ENCODE measurements around the gene TCF4. TPM values are rescaled to one million over a fixed set of nuclear protein-coding genes. Genes with fewer than 3 reads are reported as not detected.

TCF4 gene
- total RNA-seq, 1 donor from 2014 or later: 115 TPM

- H2AFZ ChIP-seq (ENCODE audit: low read depth, low read length): no peak overlapping the region
- DNase-seq (ENCODE audit: low read depth) (no peak), FAIRE-seq (no peak)
- H3K27me3 ChIP-seq (ENCODE audit: insufficient read depth, low read length): no peaks in the 10 kb centered on the region
- Mint-ChIP-seq H3K4me1 (ENCODE audit: low read depth, unreplicated experiment) (peaks cover 46% of the 10 kb centered on the region), H3K27ac (ENCODE audit: unreplicated experiment) (peak overlapping the region; percentile 4), H3K27me3 (ENCODE audit: low read depth, unreplicated experiment) (no peaks in the 10 kb centered on the region), H3K4me3 (ENCODE audit: unreplicated experiment) (no peak overlapping the region), H3K36me3 (ENCODE audit: low read depth, unreplicated experiment) (peaks cover 20% of the 10 kb centered on the region), H3K9me3 (ENCODE audit: unreplicated experiment) (no peaks in the 10 kb centered on the region)
- H3K36me3 ChIP-seq (ENCODE audit: insufficient read depth, low read length): no peaks in the 10 kb centered on the region
- H3K27ac ChIP-seq (ENCODE audit: low read depth, low read length): no peak overlapping the region
- no peak overlapping the region for H3K4me3 ChIP-seq (ENCODE audit: insufficient read depth, low read depth, low read length)
- peaks cover 8% of the 10 kb centered on the region for H4K20me1 ChIP-seq (ENCODE audit: insufficient read depth, low read length)
- H3K4me1 ChIP-seq (ENCODE audit: insufficient read depth, low read length): peaks cover 43% of the 10 kb centered on the region
- no peak overlapping the region for H3K4me2 ChIP-seq (ENCODE audit: low read length)
- H3K79me2 ChIP-seq (ENCODE audit: insufficient read depth, low read length): no peaks in the 10 kb centered on the region
- no peaks in the 10 kb centered on the region for H3K9me3 ChIP-seq (ENCODE audit: insufficient read depth, low read depth, low read length)
- no peak overlapping the region for H3K9ac ChIP-seq (ENCODE audit: low read length)
- no peak for TF ChIP-seq CTCF (IDR thresholded peaks at IDR 0.05; ENCODE audit: insufficient read depth, low read depth, low read length)
- no peak for TF ChIP-seq EZH2 (IDR thresholded peaks at IDR 0.05; ENCODE audit: insufficient read depth, low read length)
These were observed 341.0 kb downstream of the TCF4 start for GRCh38 chr18:55247032-55247431.

- H3K27me3 ChIP-seq (ENCODE audit: insufficient read depth, low read length): no peaks in the 10 kb centered on the region
- no peaks in the 10 kb centered on the region for H3K9me3 ChIP-seq (ENCODE audit: insufficient read depth, low read depth, low read length)
- H3K9ac ChIP-seq (ENCODE audit: low read length): no peak overlapping the region
- peaks cover 8% of the 10 kb centered on the region for H4K20me1 ChIP-seq (ENCODE audit: insufficient read depth, low read length)
- peaks cover 17% of the 10 kb centered on the region for H3K36me3 Mint-ChIP-seq (ENCODE audit: low read depth, unreplicated experiment)
- TF ChIP-seq CTCF (IDR thresholded peaks at IDR 0.05; ENCODE audit: insufficient read depth, low read depth, low read length) (no peak), EZH2 (IDR thresholded peaks at IDR 0.05; ENCODE audit: insufficient read depth, low read length) (no peak)
- H3K27me3 Mint-ChIP-seq (ENCODE audit: low read depth, unreplicated experiment): no peaks in the 10 kb centered on the region
- no peak overlapping the region for H3K27ac ChIP-seq (ENCODE audit: low read depth, low read length)
- H3K36me3 ChIP-seq (ENCODE audit: insufficient read depth, low read length): no peaks in the 10 kb centered on the region
- no peak overlapping the region for H3K27ac Mint-ChIP-seq (ENCODE audit: unreplicated experiment)
- DNase-seq (ENCODE audit: low read depth): no peak
- no peak overlapping the region for H3K4me3 ChIP-seq (ENCODE audit: insufficient read depth, low read depth, low read length)
- no peak overlapping the region for H3K4me3 Mint-ChIP-seq (ENCODE audit: unreplicated experiment)
- no peak overlapping the region for H2AFZ ChIP-seq (ENCODE audit: low read depth, low read length)
- H3K4me2 ChIP-seq (ENCODE audit: low read length): no peak overlapping the region
- peaks cover 39% of the 10 kb centered on the region for H3K4me1 Mint-ChIP-seq (ENCODE audit: low read depth, unreplicated experiment)
- H3K79me2 ChIP-seq (ENCODE audit: insufficient read depth, low read length): no peaks in the 10 kb centered on the region
- H3K9me3 Mint-ChIP-seq (ENCODE audit: unreplicated experiment): no peaks in the 10 kb centered on the region
- FAIRE-seq: no peak
- H3K4me1 ChIP-seq (ENCODE audit: insufficient read depth, low read length): peaks cover 36% of the 10 kb centered on the region
These were observed 341.7 kb downstream of the TCF4 start for GRCh38 chr18:55246278-55246677.

GRCh38 chr18:55245211-55245614, 342.8 kb downstream of the TCF4 start:
- Histone ChIP-seq H3K4me3 (ENCODE audit: insufficient read depth, low read depth, low read length) (no peak overlapping the region), H3K79me2 (ENCODE audit: insufficient read depth, low read length) (no peaks in the 10 kb centered on the region), H4K20me1 (ENCODE audit: insufficient read depth, low read length) (peaks cover 8% of the 10 kb centered on the region), H2AFZ (ENCODE audit: low read depth, low read length) (no peak overlapping the region), H3K9me3 (ENCODE audit: insufficient read depth, low read depth, low read length) (no peaks in the 10 kb centered on the region), H3K9ac (ENCODE audit: low read length) (no peak overlapping the region), H3K27ac (ENCODE audit: low read depth, low read length) (no peak overlapping the region), H3K36me3 (ENCODE audit: insufficient read depth, low read length) (no peaks in the 10 kb centered on the region), H3K4me2 (ENCODE audit: low read length) (no peak overlapping the region), H3K27me3 (ENCODE audit: insufficient read depth, low read length) (no peaks in the 10 kb centered on the region), H3K4me1 (ENCODE audit: insufficient read depth, low read length) (peaks cover 27% of the 10 kb centered on the region)
- Mint-ChIP-seq H3K27me3 (ENCODE audit: low read depth, unreplicated experiment) (no peaks in the 10 kb centered on the region), H3K4me3 (ENCODE audit: unreplicated experiment) (no peak overlapping the region), H3K4me1 (ENCODE audit: low read depth, unreplicated experiment) (peaks cover 29% of the 10 kb centered on the region), H3K27ac (ENCODE audit: unreplicated experiment) (no peak overlapping the region), H3K36me3 (ENCODE audit: low read depth, unreplicated experiment) (peaks cover 13% of the 10 kb centered on the region), H3K9me3 (ENCODE audit: unreplicated experiment) (no peaks in the 10 kb centered on the region)
- TF ChIP-seq EZH2 (IDR thresholded peaks at IDR 0.05; ENCODE audit: insufficient read depth, low read length) (no peak), CTCF (IDR thresholded peaks at IDR 0.05; ENCODE audit: insufficient read depth, low read depth, low read length) (no peak)
- DNase-seq (ENCODE audit: low read depth) (no peak), FAIRE-seq (no peak)
